Neural cell (in vitro differentiated cells): Measurements from ENCODE around the gene NOTUM.
A peak's percentile ranks its signal among the peaks of the same experiment; 100 is the strongest.

ENCODE experiments used
- CTCF ChIP-seq: fragments of 450-650 bp; IDR thresholded peaks from 2 replicates; pipeline ENCODE4 v1.5.1; 2014; ENCODE audit warnings: antibody characterized with exemption, mild to moderate bottlenecking, moderate library complexity; ENCODE audit not compliant: poor library complexity, severe bottlenecking
- REST ChIP-seq: IDR thresholded peaks from 2 replicates; pipeline ENCODE4 v1.6.1; 2012; ENCODE audit warnings: borderline replicate concordance

GRCh38 chr17:81977211-81977808 lies 16.3 kb upstream of the NOTUM start, which contains the start of gene ASPSCR1:
- TF ChIP-seq CTCF (peak; percentile 41), REST (peak; percentile 62)
